CD4-positive, alpha-beta T cell treated with Interleukin-17A for 1 hour (primary cell): ENCODE measurements around the gene TMEM270.
"Not testable (repeated sequence)": the region's sequence is repeated elsewhere in the genome, so short reads cannot be mapped to it uniquely, and the experiment has no call there.

Source experiments
- DNase-seq: peaks from one replicate; pipeline ENCODE4 v3.0.0-alpha.2; 2020

Gene TMEM270

GRCh38 chr7:73864981-73865711 lies 4.2 kb downstream of the TMEM270 start:
- no peak for DNase-seq

- no peak for DNase-seq
Measured at GRCh38 chr7:73865738-73866445, 4.9 kb downstream of the TMEM270 start.

GRCh38 chr7:73866446-73866767 lies 5.4 kb downstream of the TMEM270 start:
- no peak for DNase-seq

- DNase-seq = no peak
Measured at GRCh38 chr7:73869011-73869798, 8.2 kb downstream of the TMEM270 start.

GRCh38 chr7:73870041-73870492 lies 9.1 kb downstream of the TMEM270 start:
- no peak for DNase-seq

GRCh38 chr7:73871163-73872011 lies 10.4 kb downstream of the TMEM270 start:
- DNase-seq = no peak

- no peak for DNase-seq
Measured at GRCh38 chr7:73872056-73872908, 11.3 kb downstream of the TMEM270 start.

GRCh38 chr7:73876361-73876760 lies 15.4 kb downstream of the TMEM270 start:
- no peak for DNase-seq

- DNase-seq = no peak
Measured at GRCh38 chr7:73876973-73877372, 16.0 kb downstream of the TMEM270 start.

GRCh38 chr7:73879977-73880681 lies 19.2 kb downstream of the TMEM270 start:
- no peak for DNase-seq

GRCh38 chr7:73880755-73881328 lies 19.9 kb downstream of the TMEM270 start:
- DNase-seq = no peak

GRCh38 chr7:73881352-73882046 lies 20.5 kb downstream of the TMEM270 start:
- DNase-seq = no peak

GRCh38 chr7:73882047-73882402 lies 21.1 kb downstream of the TMEM270 start:
- no peak for DNase-seq

GRCh38 chr7:73884867-73885422 lies 24.0 kb downstream of the TMEM270 start:
- DNase-seq = not testable (repeated sequence)

GRCh38 chr7:73885433-73885974 lies 24.5 kb downstream of the TMEM270 start:
- DNase-seq = no peak

GRCh38 chr7:73885975-73886798 lies 25.2 kb downstream of the TMEM270 start:
- DNase-seq = no peak

GRCh38 chr7:73887762-73888161 lies 26.8 kb downstream of the TMEM270 start:
- no peak for DNase-seq

- DNase-seq = no peak
Measured at GRCh38 chr7:73888959-73889358, 28.0 kb downstream of the TMEM270 start.
